HCT116 (cell line): ENCODE results near the gene ZDHHC16.

ENCODE experiments used
- CEBPB ChIP-seq: IDR thresholded peaks from 2 replicates; pipeline ENCODE4 v1.6.1; 2012; ENCODE audit warnings: low read depth
- FOSL1 ChIP-seq: IDR thresholded peaks from 2 replicates; pipeline ENCODE4 v1.6.1; 2012; ENCODE audit warnings: low read depth
- JUND ChIP-seq: IDR thresholded peaks from 2 replicates; pipeline ENCODE4 v1.6.1; 2012
- MAX ChIP-seq: IDR thresholded peaks from 2 replicates; pipeline ENCODE4 v1.6.1; 2012
- POLR2A ChIP-seq: IDR thresholded peaks from 2 replicates; pipeline ENCODE4 v1.7.0; 2011; ENCODE audit warnings: borderline replicate concordance; ENCODE audit not compliant: insufficient read depth, insufficient read length; ENCODE audit errors: extremely low read depth
- POLR2AphosphoS5 ChIP-seq: IDR thresholded peaks from 2 replicates; pipeline ENCODE4 v1.6.1; 2011; ENCODE audit warnings: mild to moderate bottlenecking, low read depth, low read length, moderate library complexity
- RAD21 ChIP-seq: IDR thresholded peaks from 2 replicates; pipeline ENCODE4 v1.6.1; 2012; ENCODE audit warnings: low read depth, mild to moderate bottlenecking
- SIN3A ChIP-seq: IDR thresholded peaks from 2 replicates; pipeline ENCODE4 v1.6.1; 2012; ENCODE audit warnings: low read depth
- SP1 ChIP-seq: IDR thresholded peaks from 2 replicates; pipeline ENCODE4 v1.6.1; 2012; ENCODE audit warnings: low read depth
- SRF ChIP-seq: IDR thresholded peaks from 2 replicates; pipeline ENCODE4 v1.6.1; 2012; ENCODE audit warnings: low read depth
- YY1 ChIP-seq: IDR thresholded peaks from 2 replicates; pipeline ENCODE4 v1.6.1; 2011; ENCODE audit warnings: low read length, low read depth, moderate library complexity, mild to moderate bottlenecking; ENCODE audit not compliant: insufficient replicate concordance; ENCODE audit errors: extremely low read depth
- ZNF274 ChIP-seq: fragments of 200-500 bp; sonication (Bioruptor generic); IDR thresholded peaks from 2 replicates; pipeline ENCODE4 v1.6.1; 2014; ENCODE audit warnings: mild to moderate bottlenecking, low read depth, low read length, inconsistent platforms
- TF ChIP-seq, protein P1 (sequence below), 3 experiments: fragments of 200-600 bp in 1 of 3; sonication (generic) in 1 of 3; IDR thresholded peaks in 2 of 3; conservative IDR thresholded peaks in 1 of 3; 2 replicates each; pipeline ENCODE4 v1.5.1; 2012 to 2017; ENCODE audit warnings: low read depth in 2 of 3, low read length in 2 of 3, antibody characterized with exemption in 1 of 3, borderline replicate concordance in 1 of 3, control low read depth in 1 of 3, mild to moderate bottlenecking in 1 of 3, mixed read lengths in 1 of 3, mixed run types in 1 of 3, moderate library complexity in 1 of 3; ENCODE audit not compliant: insufficient read depth in 1 of 3
- TF ChIP-seq, protein P2 (sequence below): IDR thresholded peaks from 2 replicates; pipeline ENCODE4 v1.6.1; 2012

GRCh38 chr10:97490592-97490991, 44.6 kb downstream of the ZDHHC16 start:
- TF ChIP-seq MAX = no peak
- no peak for TF ChIP-seq JUND
- TF ChIP-seq ZNF274 = no peak
- TF ChIP-seq SP1 = no peak
- no peak for TF ChIP-seq POLR2A
- TF ChIP-seq, protein P1, sequence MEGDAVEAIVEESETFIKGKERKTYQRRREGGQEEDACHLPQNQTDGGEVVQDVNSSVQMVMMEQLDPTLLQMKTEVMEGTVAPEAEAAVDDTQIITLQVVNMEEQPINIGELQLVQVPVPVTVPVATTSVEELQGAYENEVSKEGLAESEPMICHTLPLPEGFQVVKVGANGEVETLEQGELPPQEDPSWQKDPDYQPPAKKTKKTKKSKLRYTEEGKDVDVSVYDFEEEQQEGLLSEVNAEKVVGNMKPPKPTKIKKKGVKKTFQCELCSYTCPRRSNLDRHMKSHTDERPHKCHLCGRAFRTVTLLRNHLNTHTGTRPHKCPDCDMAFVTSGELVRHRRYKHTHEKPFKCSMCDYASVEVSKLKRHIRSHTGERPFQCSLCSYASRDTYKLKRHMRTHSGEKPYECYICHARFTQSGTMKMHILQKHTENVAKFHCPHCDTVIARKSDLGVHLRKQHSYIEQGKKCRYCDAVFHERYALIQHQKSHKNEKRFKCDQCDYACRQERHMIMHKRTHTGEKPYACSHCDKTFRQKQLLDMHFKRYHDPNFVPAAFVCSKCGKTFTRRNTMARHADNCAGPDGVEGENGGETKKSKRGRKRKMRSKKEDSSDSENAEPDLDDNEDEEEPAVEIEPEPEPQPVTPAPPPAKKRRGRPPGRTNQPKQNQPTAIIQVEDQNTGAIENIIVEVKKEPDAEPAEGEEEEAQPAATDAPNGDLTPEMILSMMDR (IDR thresholded peaks at IDR 0.05 in 2 of 3, conservative IDR thresholded peaks at IDR 0.05 in 1 of 3; ENCODE audit: borderline replicate concordance in 1 of 3, insufficient read depth in 1 of 3, low read depth in 2 of 3, low read length in 2 of 3) = no peak
- no peak for TF ChIP-seq SIN3A
- TF ChIP-seq, protein P2, sequence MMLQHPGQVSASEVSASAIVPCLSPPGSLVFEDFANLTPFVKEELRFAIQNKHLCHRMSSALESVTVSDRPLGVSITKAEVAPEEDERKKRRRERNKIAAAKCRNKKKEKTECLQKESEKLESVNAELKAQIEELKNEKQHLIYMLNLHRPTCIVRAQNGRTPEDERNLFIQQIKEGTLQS = no peak
- no peak for TF ChIP-seq POLR2AphosphoS5
- TF ChIP-seq RAD21 = no peak
- no peak for TF ChIP-seq SRF
- TF ChIP-seq FOSL1 = no peak
- TF ChIP-seq YY1 = no peak
- TF ChIP-seq CEBPB = no peak
